GM18868 (cell line): ENCODE measurements around the gene TCIRG1.

Source experiments
- ATAC-seq: cut with Tn5 transposase; IDR thresholded peaks from one replicate; pipeline ENCODE4 v1.9.1; 2021; ENCODE audit warnings: mild to moderate bottlenecking, moderate library complexity; ENCODE audit not compliant: unreplicated experiment

The TCIRG1 gene

DNA sequence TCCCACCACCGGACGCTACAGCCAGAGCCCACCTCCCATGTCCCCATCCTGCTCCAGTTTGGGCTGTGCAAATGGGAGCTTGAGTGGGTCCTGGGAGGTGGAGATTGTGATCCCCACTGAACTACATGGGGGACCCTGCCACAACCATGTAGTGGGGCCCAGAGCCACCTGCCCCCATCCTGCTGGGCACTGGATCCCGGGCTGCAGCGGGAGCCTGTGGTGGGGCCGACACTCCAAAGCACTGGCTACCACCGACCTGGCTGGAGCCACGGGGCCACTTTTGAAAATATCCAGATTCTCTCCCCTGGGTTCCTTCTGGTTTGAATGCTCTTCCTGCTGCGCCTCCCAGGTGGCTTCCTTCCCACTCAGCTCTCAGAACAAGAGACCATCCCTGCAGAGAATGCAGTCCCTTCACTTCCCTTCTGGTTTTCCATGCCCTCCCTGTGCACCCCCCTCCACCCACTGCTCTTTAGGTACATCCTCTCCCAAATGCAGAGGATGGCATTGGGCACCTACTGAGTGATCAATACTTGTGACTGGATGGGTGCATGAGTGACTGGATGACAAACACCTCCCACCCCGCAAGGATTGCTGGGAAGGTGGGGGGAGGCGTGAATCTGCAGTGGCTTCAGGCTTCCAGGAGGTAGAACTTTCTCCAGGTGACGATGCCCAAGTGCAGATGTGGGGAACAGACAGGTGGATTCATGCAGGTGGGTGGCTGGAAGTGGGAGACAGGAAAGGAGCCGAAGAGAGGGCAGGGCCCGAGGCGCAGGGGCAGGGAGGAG is 34.1 kb upstream of the TCIRG1 start:
- ATAC-seq: no peak

GRCh38 chr11:68006606-68007166 is 32.1 kb upstream of the TCIRG1 start:
- ATAC-seq: no peak

DNA sequence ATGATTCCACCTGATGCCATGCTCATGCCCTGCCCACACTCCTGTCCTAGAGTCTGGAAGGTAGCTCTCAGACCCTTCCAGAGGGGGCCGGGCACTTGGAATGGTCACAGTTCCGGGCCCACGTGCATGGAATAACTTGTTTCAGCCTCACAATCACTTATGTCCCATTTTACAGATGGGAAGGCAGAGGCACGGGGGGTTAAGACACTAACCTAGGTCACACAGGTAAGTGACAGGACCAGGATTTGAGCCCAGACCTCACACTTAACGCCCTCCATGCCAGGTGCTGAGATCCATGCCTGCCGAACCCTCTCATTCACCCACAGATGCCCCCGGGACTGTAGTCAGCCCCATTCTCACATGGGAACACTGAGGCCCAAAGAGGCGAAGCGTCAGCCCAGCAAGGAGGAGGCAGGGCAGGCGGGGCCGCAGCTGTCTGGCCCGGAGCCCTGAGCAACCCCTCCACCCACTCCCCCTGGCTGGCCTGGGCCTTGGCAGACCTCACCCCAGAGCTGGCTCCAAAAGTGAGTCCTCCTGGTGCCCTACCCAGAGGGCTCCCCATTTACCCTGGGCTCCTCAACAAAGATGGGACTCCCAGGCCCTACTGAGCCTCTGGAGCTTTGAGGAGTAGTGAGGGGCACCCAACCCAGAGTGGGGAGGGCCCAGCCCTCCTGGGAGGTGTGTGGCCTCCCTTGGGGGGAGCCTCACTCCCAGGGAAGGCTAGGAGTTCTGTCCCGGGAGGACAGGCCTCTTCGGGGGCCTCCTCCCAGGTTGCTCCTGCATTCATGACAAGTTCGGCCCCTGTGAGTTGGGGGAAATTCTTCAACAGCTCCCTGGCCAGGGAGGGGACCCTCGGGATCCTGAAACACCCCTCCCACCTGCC is 31.1 kb upstream of the TCIRG1 start:
- ATAC-seq: no peak

DNA sequence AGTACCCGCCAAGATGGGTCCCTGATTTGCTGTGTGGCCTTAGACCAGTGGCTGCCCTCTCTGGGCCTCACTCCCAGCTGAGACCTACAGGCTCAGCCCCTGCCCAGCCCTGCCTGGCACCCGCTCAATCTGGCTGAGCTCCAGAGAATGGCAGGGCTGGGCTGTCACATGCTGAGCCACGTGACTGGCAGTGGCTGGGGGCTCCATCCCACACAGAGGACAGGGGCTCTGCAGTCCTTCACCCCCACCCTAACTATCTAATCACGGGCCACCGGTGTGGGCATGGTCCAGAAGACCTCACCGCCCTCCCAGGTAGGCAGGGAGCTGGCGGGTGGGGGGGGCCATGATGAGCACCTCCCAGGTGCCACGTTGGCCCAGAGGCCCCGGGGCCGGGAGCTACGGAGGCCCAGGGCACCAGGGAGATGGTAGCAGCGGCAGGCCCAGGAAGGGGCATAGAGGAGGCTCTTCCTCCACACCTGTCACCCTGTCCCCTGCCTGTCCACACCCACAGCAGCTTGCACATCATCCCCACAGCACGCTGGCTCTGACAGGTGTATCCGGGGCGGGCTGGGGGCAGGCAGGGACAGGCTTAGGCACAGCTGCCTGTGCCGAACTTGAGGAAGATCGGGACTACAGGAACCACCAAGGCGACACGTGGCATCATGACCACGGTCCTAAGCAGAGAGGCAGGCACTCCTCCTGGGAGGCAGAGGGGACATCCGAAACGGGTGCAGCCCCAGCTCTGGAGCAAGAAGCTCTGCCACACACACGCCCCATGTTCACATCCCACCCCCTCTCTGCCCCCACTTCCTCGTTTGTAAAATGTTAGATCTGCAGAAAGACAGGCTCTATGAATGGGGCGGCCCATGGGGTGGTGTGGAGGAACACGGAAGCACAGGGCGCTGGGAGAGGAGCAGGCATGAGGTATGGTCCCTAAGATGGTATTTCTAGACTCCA is 30.2 kb upstream of the TCIRG1 start:
- no peak for ATAC-seq

- ATAC-seq: no peak
These were observed 29.3 kb upstream of the TCIRG1 start for GRCh38 chr11:68009391-68010089.

- no peak for ATAC-seq
These were observed 28.5 kb upstream of the TCIRG1 start, which contains the start of gene ALDH3B1 for GRCh38 chr11:68010090-68011041. Gene ALDH3B1, plus strand, starts transcription at chr11:68010327. Its CDS starts 4,971 bp downstream, at chr11:68015298.

- ATAC-seq: no peak
These were observed 27.5 kb upstream of the TCIRG1 start for GRCh38 chr11:68011051-68011943.

DNA sequence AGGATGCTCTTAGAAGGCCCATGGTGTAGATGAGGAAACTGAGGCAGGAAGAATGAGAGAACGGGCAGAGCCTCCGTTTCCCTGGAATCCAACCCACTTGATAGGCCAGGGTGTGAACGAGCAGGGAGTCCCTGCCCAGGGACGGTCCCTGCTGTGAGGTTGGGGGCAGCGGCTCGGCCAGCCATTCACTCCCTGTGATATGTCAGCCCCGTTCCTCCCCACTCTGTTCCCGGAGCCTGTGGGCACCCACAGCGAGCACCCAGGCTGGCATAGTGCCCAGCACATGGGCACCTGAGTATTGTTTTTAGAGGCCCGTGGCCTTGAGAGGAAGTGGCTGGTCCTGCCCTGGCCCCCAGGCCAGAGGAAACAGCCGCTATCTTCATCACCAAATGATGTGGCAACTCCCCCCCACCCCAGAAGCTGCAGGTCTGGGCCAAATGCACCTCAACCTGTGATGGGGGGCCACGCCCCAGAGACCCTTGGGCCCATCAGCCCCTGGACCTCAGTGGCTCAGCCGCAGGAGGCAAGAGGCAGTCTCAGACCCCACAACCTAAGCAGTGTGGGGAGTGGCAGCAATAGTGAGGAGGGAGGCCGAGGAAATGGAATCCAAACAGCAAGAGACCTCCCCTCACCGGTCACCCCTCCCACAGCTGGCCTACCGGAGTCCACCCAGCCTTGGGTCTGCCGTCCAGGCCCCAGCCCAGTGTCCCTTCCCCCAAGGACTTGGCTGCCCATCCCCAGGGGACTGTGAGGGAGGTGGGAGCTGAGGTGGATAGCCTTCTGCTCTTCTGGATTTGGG is 26.6 kb upstream of the TCIRG1 start:
- no peak for ATAC-seq

- no peak for ATAC-seq
These were observed 25.8 kb upstream of the TCIRG1 start for GRCh38 chr11:68012843-68013610.

- no peak for ATAC-seq
These were observed 25.1 kb upstream of the TCIRG1 start for GRCh38 chr11:68013611-68014156.

DNA sequence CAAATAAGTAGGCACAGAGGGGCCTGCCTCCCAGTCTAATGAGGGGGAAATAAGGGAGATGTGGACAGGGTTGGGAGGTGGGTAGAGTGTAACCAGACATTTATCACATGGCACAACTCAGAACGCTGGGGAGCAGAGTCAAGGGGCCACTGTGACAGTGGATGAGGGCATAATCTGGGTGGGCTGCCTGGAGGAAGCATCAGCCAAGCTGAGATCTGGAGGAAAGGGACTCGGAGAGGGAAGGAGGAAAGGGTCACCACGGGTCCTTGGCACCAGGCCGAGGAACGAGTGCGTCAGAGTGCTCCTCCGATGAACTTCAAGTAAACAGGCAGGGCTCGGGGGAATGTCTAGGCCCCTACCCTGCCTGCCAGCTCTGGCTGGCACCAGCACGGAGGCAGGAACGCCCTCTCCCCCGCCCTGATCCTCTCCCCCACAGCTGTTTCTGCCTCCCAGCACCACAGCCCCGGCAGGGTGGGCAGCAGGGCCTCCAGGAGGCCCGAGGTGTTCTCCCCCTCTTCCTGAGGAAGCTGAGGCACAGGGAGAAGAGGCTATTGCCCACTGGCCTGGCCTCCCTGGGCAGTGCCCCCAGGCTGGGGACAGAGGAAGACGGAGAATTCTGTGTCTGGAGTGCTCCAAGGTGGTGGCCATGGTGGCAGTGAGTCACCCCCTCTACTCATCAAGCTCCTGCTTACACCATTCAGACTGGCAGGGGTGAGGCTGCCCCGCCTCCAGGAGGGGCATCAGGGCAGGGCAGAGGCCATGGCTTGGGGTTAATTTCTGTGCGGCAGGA is 24.5 kb upstream of the TCIRG1 start:
- ATAC-seq: no peak

DNA sequence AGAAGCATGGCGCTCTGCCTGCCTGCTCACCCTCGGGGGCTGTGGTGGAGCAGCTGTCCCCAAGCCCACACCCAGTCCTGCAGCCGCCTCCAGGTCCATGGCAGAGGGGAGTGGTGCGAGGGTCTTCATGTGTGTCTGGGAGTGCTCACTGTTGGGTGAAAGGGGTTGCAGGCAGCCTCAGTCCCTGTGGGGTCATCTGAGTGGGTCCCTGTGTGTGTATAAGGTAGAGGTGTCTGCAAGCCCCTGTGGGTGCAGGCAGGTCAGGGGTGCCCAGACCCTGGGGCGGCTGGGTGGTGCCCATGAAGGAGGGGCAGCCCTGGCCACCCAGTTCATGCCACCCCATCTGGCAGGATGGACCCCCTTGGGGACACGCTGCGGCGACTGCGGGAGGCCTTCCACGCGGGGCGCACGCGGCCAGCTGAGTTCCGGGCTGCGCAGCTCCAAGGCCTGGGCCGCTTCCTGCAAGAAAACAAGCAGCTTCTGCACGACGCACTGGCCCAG is 23.8 kb upstream of the TCIRG1 start:
- no peak for ATAC-seq

- ATAC-seq: no peak
These were observed 23.4 kb upstream of the TCIRG1 start for GRCh38 chr11:68015467-68015866.

DNA sequence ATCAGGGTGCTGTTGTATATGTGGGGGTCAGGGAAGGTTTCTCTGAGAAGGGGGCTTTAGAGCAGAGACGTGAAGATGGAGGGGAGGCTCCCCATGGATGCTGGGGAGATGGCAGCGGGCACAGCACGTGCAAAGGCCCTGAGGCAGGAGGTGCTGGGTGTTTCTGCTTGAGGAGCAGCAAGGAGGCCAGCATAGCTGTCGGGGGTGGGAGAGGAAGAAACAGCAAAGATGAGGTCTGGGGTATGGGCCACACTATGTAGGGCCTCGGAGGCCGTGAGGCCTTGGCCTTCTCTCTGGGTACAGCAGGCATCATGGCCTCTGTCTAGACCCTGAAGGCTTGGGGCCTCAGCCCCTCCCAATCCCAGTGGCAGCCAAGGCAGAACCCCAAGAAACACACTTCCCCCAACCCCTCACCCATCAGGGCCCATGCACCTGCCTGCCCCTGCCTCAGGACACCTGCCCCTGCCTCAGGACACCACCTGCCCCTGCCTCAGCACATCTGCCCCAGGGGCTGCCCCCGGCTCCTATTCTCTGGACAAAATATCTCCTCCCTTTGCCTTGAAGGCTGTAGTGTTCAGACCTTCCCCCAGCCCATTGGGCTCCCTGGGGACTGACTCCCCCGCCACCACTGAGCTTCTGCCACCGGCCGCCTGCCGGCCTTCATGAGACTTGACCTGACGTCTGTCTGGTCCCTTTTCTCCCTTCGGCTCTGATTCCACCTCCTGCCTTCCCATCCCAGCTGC is 22.5 kb upstream of the TCIRG1 start:
- ATAC-seq: no peak
